Umbilical cord (tissue), 2 donors: ENCODE data around the gene HTR7. TPM values are rescaled to one million over a fixed set of nuclear protein-coding genes. Genes with fewer than 3 reads are reported as not detected.
"Not testable (repeated sequence)": the region's sequence is repeated elsewhere in the genome, so short reads cannot be mapped to it uniquely, and the experiment has no call there.

Experiments used
- DNase-seq: peaks from one replicate; pipeline ENCODE4 v3.0.0-alpha.2; 2015; ENCODE audit warnings: low spot score
- total RNA-seq: library from RNA; depleted of rRNA; stranded (reverse); fragments of >200 nt; gene quantifications from one replicate; pipeline ENCODE4 v1.2.3, GENCODE V29; 2014; ENCODE audit warnings: low replicate concordance; ENCODE audit not compliant: insufficient read depth

The HTR7 gene
- total RNA-seq, 1 donor from 2014 or later: 6.0 TPM

DNA sequence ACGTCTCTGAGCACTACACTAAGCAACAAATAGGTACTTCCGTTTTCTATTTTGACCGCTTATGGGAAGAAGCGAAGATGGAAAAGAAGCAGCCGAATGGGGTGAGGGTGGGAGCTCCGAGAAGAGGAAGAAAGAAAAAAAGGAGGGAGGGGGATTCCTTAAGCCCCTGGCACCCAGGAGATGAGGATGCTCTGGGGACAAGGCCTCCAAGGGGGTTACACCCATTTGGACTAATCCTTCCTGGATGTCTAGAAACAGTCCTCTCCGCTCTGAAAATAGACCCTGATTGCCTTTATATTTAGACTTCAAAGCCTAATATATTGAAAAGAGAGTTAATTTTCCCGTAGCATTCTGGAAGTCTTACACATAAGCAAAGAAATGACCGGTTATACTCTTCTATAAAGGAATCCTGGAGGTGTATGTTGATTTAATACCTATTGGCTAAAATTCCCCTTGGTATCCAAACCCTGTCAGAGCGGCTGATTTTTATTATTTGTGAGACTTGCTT is 676 bp upstream of the HTR7 start:
- peak; percentile 24 for DNase-seq

- no peak for DNase-seq
These were observed 740 bp downstream of the HTR7 start for GRCh38 chr10:90856964-90857634.

DNA sequence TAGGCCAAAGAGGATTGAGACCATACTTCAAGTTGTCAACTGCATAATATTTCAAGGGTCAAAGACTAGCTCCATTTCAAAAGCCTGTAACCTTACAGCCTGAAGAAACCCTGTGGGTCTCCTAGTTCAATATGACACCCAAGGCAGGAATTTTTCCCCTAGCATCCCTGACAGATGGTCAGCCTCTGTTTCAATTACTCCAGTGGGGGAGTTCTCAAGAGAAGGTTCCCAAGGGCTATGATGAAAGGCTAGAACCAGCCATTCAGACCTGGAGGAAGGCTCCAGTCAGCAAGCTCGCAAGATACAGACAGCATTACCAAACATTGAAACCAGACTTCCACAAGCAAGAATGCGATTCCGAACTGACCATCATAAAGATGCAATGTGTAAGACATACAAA is 1.6 kb downstream of the HTR7 start:
- no peak for DNase-seq

- DNase-seq: no peak
These were observed 2.7 kb downstream of the HTR7 start for GRCh38 chr10:90855126-90855525.

DNA sequence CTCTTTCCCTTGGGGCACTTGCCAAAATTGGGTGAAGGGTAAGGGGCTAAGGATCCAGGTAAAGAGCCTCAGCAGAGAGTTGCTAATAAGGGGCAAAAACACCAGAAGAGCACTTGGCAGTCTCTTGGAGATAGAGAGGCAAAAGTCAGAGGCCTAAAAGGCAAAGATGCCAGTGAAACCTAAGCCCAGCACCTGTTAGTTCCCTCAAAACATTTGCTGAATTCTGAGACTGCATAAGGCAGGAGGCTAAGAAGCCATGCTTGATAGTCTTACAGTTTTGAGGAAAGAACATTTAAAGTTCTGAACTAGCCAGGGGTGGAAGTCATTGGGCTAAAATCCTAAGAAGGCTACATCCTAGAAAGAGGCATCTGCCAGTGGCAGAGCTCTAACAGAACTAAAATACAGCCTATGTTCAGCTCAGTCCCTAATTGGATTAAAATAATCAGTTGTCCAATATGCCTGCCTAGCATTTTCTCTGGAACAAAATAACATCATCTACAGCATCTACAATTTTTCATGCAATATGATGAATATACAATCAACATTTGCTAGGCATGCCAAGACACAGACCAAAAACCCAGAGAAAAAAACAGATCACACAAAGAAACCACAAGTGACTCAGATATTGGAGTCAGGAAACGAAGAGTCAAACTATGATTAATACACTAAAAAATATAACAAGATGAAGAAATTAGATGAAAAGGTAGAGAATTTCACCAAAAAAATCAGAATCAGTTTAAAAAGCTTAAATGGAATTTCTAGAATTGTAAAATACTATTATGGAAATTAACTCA is 7.7 kb downstream of the HTR7 start:
- no peak for DNase-seq

DNA sequence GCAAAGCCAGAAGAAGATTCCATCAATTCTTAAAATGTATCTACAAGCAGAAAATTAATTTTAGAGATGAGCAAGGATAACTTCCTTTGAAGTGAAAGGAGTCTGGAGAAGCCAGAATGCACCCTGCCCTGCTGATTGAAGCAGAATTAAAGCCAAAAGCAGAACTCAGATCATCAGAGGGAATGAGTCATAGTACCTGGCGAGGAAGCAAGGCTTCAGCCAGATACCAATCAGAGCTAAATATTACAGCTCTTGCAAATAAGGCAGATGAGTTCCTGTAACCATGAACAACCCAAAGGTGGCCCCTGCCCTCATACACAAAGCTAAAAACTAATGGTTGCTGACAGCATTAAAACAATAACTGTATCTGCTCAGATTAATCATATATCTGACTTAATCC is 10.4 kb downstream of the HTR7 start:
- peak; percentile 79 for DNase-seq

DNA sequence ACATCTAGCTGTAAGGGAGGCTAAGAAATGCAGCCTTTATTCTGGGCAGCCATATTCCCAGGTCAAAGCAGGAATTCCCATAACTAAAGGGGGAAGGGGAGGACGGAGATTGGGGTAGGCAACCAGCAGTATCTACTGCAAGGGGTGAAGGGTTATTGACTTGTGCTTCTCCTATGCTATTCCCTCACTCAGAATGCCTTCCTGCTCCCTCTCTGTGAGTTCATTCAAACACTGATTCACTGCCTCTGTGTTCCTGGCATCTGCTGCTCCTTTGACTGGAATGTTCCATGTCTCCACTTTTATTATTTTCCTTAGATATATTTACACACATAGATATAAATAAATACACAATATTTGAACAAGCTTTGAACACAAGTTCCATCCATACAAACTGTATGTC is 11.1 kb downstream of the HTR7 start:
- no peak for DNase-seq

DNA sequence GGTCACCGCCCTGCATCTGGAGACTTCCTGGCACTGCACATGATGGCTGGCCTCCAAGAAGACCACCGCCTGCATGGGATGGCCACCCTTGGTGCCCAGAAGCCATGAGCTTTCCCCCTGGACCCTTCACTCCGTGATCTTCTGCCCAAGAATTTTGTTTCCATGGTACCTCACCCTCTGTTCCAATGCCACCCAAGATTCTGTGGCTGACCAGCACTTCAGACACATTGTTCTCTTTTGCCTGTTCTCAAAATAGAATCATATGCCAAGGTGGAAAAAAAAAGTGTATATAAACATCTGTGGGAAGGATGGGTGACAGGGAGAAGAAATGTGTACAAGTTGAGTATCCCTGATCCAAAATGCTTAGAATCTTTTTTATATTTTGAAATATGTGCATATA is 12.1 kb downstream of the HTR7 start:
- no peak for DNase-seq

GRCh38 chr10:90842725-90843124 is 15.1 kb downstream of the HTR7 start:
- DNase-seq: no peak

- DNase-seq: no peak
These were observed 20.4 kb downstream of the HTR7 start for GRCh38 chr10:90837486-90837885.

- no peak for DNase-seq
These were observed 23.5 kb downstream of the HTR7 start for GRCh38 chr10:90834326-90834725.

- DNase-seq: no peak
These were observed 25.7 kb downstream of the HTR7 start for GRCh38 chr10:90832111-90832510.

DNA sequence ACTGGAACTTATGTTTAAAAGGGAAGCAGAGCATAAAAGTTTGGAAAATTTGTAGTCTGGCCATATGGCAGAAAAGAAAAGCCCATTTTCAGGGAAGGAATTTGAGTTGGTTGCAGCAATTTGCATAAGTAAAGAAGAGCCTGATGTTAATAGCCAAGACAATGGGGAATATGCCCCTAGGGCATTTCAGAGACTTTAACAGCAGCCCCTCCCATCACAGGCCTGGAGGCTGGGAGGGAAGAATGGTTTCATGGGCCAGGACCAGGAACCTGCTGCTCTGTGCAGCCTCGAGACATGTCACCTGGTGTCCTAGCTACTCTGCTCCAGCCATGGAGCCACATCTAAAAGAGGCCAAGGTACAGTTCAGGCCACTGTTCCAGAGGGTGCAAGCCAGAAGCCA is 35.3 kb downstream of the HTR7 start:
- no peak for DNase-seq

DNA sequence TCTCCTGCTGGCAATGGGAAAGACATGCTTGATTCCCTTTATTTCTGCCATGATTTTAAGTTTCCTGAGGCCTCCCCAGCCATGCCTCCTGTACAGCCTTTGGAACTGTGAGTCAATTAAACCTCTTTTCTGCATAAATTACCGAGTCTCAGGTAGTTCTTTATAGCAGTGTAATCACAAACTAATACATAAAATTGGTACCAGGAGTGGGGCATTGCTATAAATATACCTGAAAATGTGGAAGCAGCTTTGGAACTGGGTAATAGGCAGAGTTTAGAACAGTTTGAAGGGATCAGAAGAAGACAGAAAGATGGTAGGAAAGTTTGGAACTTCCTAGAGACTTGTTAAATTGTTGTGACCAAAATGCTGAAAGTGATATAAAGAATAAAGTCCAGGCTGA is 36.0 kb downstream of the HTR7 start:
- not testable (repeated sequence) for DNase-seq

DNA sequence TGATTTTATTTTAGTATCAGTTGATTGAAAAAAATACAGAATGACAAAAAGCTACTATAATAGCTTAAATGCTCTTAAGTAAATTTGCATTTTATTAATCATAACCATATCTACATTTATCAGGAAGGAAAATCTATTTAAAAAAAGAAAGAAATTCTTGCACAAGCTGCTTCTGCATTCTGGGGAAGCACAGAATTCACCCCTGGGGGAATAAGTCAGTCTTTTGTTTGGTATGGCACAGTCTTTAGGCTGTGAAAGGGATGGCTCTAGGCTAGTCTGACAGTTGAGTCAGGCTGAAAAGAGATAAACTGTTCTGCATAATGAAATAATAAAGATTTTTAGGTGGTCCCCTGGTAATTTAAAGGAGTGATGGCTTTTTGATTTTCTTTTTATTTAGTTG is 37.9 kb downstream of the HTR7 start:
- DNase-seq: no peak

DNA sequence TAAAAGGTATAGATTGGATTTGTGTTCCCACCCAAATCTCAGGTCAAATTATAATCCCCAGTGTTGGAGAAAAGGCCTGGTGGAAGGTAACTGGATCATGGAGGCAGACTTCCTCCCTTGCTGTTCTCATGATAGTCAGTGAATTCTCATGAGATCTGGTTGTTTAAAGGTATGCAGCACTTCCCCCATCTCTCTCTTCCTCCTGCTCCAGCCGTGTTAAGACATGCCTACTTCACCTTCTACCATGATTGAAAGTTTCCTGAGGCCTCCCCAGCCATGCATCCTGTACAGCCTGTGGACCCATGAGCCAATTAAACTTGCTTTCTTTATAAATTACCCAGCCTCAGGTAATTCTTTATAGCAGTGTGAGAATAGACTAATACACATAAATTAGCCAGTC is 39.1 kb downstream of the HTR7 start:
- no peak for DNase-seq

DNA sequence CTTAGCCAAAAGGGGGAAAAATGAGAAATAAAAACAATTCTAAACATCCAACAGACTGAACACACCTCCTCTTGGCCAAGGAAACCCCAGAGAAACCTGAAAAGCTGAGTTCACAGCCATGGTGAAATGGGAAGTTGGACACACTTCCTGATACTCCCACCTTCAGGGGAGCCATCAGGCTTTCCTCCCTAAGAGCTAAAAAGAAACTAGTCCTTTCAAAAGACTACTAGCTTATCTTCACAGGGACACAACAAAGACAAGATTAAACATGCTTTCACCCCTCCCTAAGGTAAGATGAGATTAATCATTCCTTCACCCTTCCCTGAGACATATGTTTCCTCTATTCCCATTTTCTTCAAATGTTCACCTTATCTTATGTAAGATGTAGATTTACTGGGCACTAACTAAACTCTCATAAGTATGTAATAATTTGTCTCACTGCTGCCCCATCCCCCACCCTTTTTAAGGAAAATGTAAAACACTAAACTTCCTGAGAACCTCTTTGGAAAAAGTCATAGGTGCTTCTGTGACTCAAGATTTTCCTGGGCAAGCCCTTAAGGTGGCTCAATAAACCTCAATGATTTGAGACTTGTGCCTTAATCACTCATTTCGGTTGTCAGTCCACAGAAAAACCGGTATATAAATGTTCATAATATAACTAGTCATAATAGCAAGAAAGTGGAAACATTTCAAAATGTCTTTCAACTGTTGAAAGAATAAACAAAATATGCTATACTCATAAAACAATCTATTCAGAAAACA is 40.5 kb downstream of the HTR7 start:
- DNase-seq: no peak

GRCh38 chr10:90816466-90816865 is 41.4 kb downstream of the HTR7 start:
- DNase-seq: no peak

DNA sequence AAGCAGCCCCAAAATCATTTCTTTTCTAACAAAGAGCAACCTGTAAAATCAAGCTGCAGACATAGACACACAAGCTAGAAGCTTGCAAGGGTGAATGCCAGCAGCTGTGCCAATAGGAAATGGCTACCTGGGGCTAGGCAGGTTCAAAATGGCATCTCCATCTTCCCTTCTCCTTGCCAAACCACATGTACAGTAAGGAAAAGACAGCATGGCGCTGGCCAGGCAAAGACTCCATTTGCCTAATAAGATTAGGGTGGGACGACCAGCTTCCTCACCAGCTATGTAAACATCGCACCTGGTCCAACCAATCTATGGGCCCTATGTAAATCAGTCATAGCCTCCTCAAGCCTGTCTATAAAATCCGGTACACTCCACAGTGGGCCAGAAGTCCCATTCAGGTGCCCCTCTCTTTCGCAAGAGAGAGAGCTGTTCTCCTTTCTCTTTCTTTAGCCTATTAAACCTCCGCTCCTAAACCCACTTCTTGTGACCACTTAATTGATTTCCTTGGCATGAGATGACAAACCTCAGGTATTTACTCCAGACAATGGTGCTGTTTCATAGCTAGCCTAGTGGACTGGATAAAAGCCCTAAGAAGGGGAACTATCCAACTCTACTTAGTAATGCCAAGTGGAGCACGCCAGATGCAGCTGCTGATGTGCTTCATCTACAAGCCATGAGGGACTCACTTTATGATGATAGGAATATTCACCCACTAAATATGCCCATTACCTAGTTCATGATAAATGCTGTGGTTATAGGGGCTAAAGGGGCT is 44.1 kb downstream of the HTR7 start:
- no peak for DNase-seq

- not testable (repeated sequence) for DNase-seq
These were observed 50.7 kb downstream of the HTR7 start for GRCh38 chr10:90807106-90807505.

DNA sequence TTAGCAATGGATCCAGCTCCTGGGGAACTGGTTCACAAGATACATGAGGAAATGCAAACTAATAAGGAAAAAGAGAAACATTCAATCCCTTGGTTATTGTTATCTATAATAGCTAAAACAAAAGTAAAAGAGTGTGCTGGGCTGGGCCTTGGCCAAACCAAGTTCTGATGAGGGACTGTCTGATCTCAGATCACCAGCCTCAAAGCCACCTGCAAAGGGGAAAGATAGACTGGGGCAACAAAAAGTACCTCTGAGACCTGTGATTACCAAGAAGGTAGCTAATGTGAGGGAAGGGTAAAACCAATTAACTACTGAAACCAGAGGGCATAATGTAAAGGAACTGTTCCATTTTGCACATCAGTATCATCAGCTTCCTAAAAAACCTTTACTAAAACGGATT is 51.2 kb downstream of the HTR7 start:
- no peak for DNase-seq

GRCh38 chr10:90805206-90805605 is 52.6 kb downstream of the HTR7 start:
- no peak for DNase-seq
